ENCODE data around the gene CHCHD3.

GRCh38 chr7:132965951-132966350, 115.9 kb downstream of the CHCHD3 start:
- TF ChIP-seq POLR2A (IDR thresholded peaks at IDR 0.05) (no peak), CTCF (IDR thresholded peaks at IDR 0.05) (no peak)

Data from thyroid gland (tissue), 4 donors.